Midbrain (tissue), 1 donor: Measurements from ENCODE around the gene PTOV1.

Source experiments
- DNase-seq: peaks from one replicate; lab custom pipeline; 2025; lab: John Stamatoyannopoulos, UW

PTOV1 gene

GRCh38 chr19:49858088-49858985, 7.4 kb downstream of the PTOV1 start:
- DNase-seq = peak; percentile 38

- DNase-seq = no peak
Measured at GRCh38 chr19:49859682-49860335, 8.8 kb downstream of the PTOV1 start.

- no peak for DNase-seq
Measured at GRCh38 chr19:49860336-49861102, 9.6 kb downstream of the PTOV1 start.

GRCh38 chr19:49861107-49861506, 10.1 kb downstream of the PTOV1 start:
- peak; percentile 6 for DNase-seq

GRCh38 chr19:49861541-49862378, 10.8 kb downstream of the PTOV1 start:
- DNase-seq = no peak

- DNase-seq = no peak
Measured at GRCh38 chr19:49862391-49863253, 11.7 kb downstream of the PTOV1 start.

GRCh38 chr19:49863254-49863934, 12.4 kb downstream of the PTOV1 start:
- no peak for DNase-seq

- DNase-seq = no peak
Measured at GRCh38 chr19:49863935-49864320, 13.0 kb downstream of the PTOV1 start.

GRCh38 chr19:49864890-49865289, 13.9 kb downstream of the PTOV1 start:
- no peak for DNase-seq

GRCh38 chr19:49866933-49867782, 16.2 kb downstream of the PTOV1 start, which contains the start of gene PNKP:
Gene PNKP, minus strand, starts transcription at chr19:49867576. Its CDS starts 372 bp downstream, at chr19:49867204.
- peak; percentile 95 for DNase-seq

GRCh38 chr19:49869009-49869483, 18.1 kb downstream of the PTOV1 start:
- DNase-seq = no peak

GRCh38 chr19:49869484-49870308, 18.7 kb downstream of the PTOV1 start:
- DNase-seq = peak; percentile 100

- no peak for DNase-seq
Measured at GRCh38 chr19:49870309-49870901, 19.4 kb downstream of the PTOV1 start.

GRCh38 chr19:49871349-49871985, 20.5 kb downstream of the PTOV1 start:
- no peak for DNase-seq

GRCh38 chr19:49872245-49873128, 21.5 kb downstream of the PTOV1 start:
- no peak for DNase-seq

GRCh38 chr19:49873129-49873521, 22.2 kb downstream of the PTOV1 start:
- DNase-seq = no peak
